Measurements from ENCODE around the gene UCN3. TPM values are rescaled to one million over a fixed set of nuclear protein-coding genes. Genes with fewer than 3 reads are reported as not detected.

Gene UCN3
- total RNA-seq, 1 donor from 2014 or later, result not detected

GRCh38 chr10:5391790-5392189 is 27.0 kb downstream of the UCN3 start:
- Histone ChIP-seq H3K4me3 (no peak overlapping the region), H3K9ac (no peak overlapping the region), H3K27ac (no peak overlapping the region), H3F3A (ENCODE audit: low read depth) (peaks cover 6% of the 10 kb centered on the region), H4K20me1 (ENCODE audit: low read depth) (no peaks in the 10 kb centered on the region), H3K4me2 (no peak overlapping the region), H3K27me3 (no peaks in the 10 kb centered on the region), H3K36me3 (no peaks in the 10 kb centered on the region), H2AFZ (replicated peaks) (no peak overlapping the region), H3K9me3 (ENCODE audit: low read depth) (peaks cover 18% of the 10 kb centered on the region), H3K79me2 (ENCODE audit: low read depth) (no peaks in the 10 kb centered on the region), H3K4me1 (no peaks in the 10 kb centered on the region)
- H3K27me3 Mint-ChIP-seq (ENCODE audit: insufficient read depth, low read depth), result peaks cover 3% of the 10 kb centered on the region
- no peak overlapping the region for H3K27ac Mint-ChIP-seq
- H3K9me3 Mint-ChIP-seq, result peaks cover 39% of the 10 kb centered on the region
- no peaks in the 10 kb centered on the region for H3K36me3 Mint-ChIP-seq
- no peak for TF ChIP-seq EZH2 (IDR thresholded peaks at IDR 0.05)
- TF ChIP-seq EZH2phosphoT487 (IDR thresholded peaks at IDR 0.05), result no peak
- TF ChIP-seq, protein P1, sequence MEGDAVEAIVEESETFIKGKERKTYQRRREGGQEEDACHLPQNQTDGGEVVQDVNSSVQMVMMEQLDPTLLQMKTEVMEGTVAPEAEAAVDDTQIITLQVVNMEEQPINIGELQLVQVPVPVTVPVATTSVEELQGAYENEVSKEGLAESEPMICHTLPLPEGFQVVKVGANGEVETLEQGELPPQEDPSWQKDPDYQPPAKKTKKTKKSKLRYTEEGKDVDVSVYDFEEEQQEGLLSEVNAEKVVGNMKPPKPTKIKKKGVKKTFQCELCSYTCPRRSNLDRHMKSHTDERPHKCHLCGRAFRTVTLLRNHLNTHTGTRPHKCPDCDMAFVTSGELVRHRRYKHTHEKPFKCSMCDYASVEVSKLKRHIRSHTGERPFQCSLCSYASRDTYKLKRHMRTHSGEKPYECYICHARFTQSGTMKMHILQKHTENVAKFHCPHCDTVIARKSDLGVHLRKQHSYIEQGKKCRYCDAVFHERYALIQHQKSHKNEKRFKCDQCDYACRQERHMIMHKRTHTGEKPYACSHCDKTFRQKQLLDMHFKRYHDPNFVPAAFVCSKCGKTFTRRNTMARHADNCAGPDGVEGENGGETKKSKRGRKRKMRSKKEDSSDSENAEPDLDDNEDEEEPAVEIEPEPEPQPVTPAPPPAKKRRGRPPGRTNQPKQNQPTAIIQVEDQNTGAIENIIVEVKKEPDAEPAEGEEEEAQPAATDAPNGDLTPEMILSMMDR (IDR thresholded peaks at IDR 0.05), result no peak
- H3K4me3 Mint-ChIP-seq, result no peak overlapping the region
- H3K4me1 Mint-ChIP-seq, result no peaks in the 10 kb centered on the region
- DNase-seq (ENCODE audit: low spot score), result no peak

GRCh38 chr10:5393529-5393928 is 28.8 kb downstream of the UCN3 start:
- Mint-ChIP-seq H3K9me3 (peaks cover 35% of the 10 kb centered on the region), H3K27me3 (ENCODE audit: insufficient read depth, low read depth) (peaks cover 7% of the 10 kb centered on the region), H3K36me3 (no peaks in the 10 kb centered on the region), H3K4me3 (no peak overlapping the region), H3K4me1 (no peaks in the 10 kb centered on the region), H3K27ac (no peak overlapping the region)
- H2AFZ ChIP-seq (replicated peaks), result no peak overlapping the region
- peaks cover 18% of the 10 kb centered on the region for H3K9me3 ChIP-seq (ENCODE audit: low read depth)
- H3K4me2 ChIP-seq, result no peak overlapping the region
- H3K4me3 ChIP-seq, result no peak overlapping the region
- no peaks in the 10 kb centered on the region for H3K27me3 ChIP-seq
- H3K9ac ChIP-seq, result no peak overlapping the region
- H3F3A ChIP-seq (ENCODE audit: low read depth), result peaks cover 6% of the 10 kb centered on the region
- H3K79me2 ChIP-seq (ENCODE audit: low read depth), result no peaks in the 10 kb centered on the region
- H3K27ac ChIP-seq, result no peak overlapping the region
- no peaks in the 10 kb centered on the region for H3K36me3 ChIP-seq
- H3K4me1 ChIP-seq, result no peaks in the 10 kb centered on the region
- TF ChIP-seq EZH2phosphoT487 (IDR thresholded peaks at IDR 0.05) (no peak), EZH2 (IDR thresholded peaks at IDR 0.05) (no peak)
- TF ChIP-seq, protein P1 (IDR thresholded peaks at IDR 0.05), result no peak
- no peak for DNase-seq (ENCODE audit: low spot score)
- no peaks in the 10 kb centered on the region for H4K20me1 ChIP-seq (ENCODE audit: low read depth)

- H3K79me2 ChIP-seq (ENCODE audit: low read depth), result no peaks in the 10 kb centered on the region
- H3K9me3 ChIP-seq (ENCODE audit: low read depth), result peaks cover 15% of the 10 kb centered on the region
- H3K27me3 Mint-ChIP-seq (ENCODE audit: insufficient read depth, low read depth), result peaks cover 7% of the 10 kb centered on the region
- H3K9ac ChIP-seq, result no peak overlapping the region
- H3K9me3 Mint-ChIP-seq, result peaks cover 25% of the 10 kb centered on the region
- no peak for DNase-seq (ENCODE audit: low spot score)
- no peaks in the 10 kb centered on the region for H4K20me1 ChIP-seq (ENCODE audit: low read depth)
- H3K4me1 ChIP-seq, result no peaks in the 10 kb centered on the region
- H3K4me3 ChIP-seq, result no peak overlapping the region
- no peak overlapping the region for H3K27ac Mint-ChIP-seq
- H3K36me3 ChIP-seq, result no peaks in the 10 kb centered on the region
- no peak overlapping the region for H3K27ac ChIP-seq
- H3K4me2 ChIP-seq, result no peak overlapping the region
- peaks cover 6% of the 10 kb centered on the region for H3F3A ChIP-seq (ENCODE audit: low read depth)
- no peak overlapping the region for H2AFZ ChIP-seq (replicated peaks)
- H3K4me3 Mint-ChIP-seq, result no peak overlapping the region
- H3K4me1 Mint-ChIP-seq, result no peaks in the 10 kb centered on the region
- no peaks in the 10 kb centered on the region for H3K36me3 Mint-ChIP-seq
- TF ChIP-seq, protein P1 (IDR thresholded peaks at IDR 0.05), result no peak
- TF ChIP-seq EZH2 (IDR thresholded peaks at IDR 0.05), result no peak
- TF ChIP-seq EZH2phosphoT487 (IDR thresholded peaks at IDR 0.05), result no peak
- H3K27me3 ChIP-seq, result no peaks in the 10 kb centered on the region
Measured at GRCh38 chr10:5395168-5395567, 30.4 kb downstream of the UCN3 start.
